ENCODE data around the gene LMBR1. TPM values are rescaled to one million over a fixed set of nuclear protein-coding genes. Genes with fewer than 3 reads are reported as not detected.

Gene LMBR1
- total RNA-seq, 2 experiments from 2014 or later, result 114 to 136 TPM

- CTCF ChIA-PET (ENCODE audit: unreplicated experiment), result no interaction called here
- H3K9me3 ChIP-seq (ENCODE audit: low read length), result no peaks in the 10 kb centered on the region
- no peak overlapping the region for H3K4me2 ChIP-seq (ENCODE audit: low read length)
- TF ChIP-seq CTCF (conservative IDR thresholded peaks at IDR 0.05; ENCODE audit: low read length), result no peak
- no peak for TF ChIP-seq EZH2phosphoT487 (IDR thresholded peaks at IDR 0.05; ENCODE audit: borderline replicate concordance, low read depth, low read length)
- H4K20me1 ChIP-seq (ENCODE audit: insufficient read depth, low read length), result no peaks in the 10 kb centered on the region
- intact Hi-C loops (cut with micrococcal nuclease; ENCODE audit: unreplicated experiment), result no loop called here
- no peaks in the 10 kb centered on the region for H3K4me1 ChIP-seq (ENCODE audit: insufficient read depth, low read length, poor library complexity, severe bottlenecking)
- no peak overlapping the region for H3K4me3 ChIP-seq (ENCODE audit: low read depth, low read length, poor library complexity, severe bottlenecking)
- no peak for DNase-seq (ENCODE audit: low spot score)
- POLR2A ChIA-PET, result interaction anchor here (1.1 kb wide), 1 partner anchor 9 kb away, joined by 4 read pairs; no protein-coding TSS in a partner anchor
- H3K9me2 ChIP-seq (ENCODE audit: insufficient read depth, low read length), result no peaks in the 10 kb centered on the region
- no peaks in the 10 kb centered on the region for H3K36me3 ChIP-seq (ENCODE audit: insufficient read depth, low read length)
- no peaks in the 10 kb centered on the region for H3K79me2 ChIP-seq (ENCODE audit: insufficient read depth, low read depth, low read length)
- BruUV-seq (replicated peaks), result no TSS peak
- H3K27ac ChIP-seq (ENCODE audit: low read depth, low read length, poor library complexity, severe bottlenecking), result no peak overlapping the region
- H2AFZ ChIP-seq (ENCODE audit: low read length), result no peak overlapping the region
Measured at GRCh38 chr7:156634117-156634516, 258.9 kb downstream of the LMBR1 start.

GRCh38 chr7:156629873-156630272, 263.1 kb downstream of the LMBR1 start:
- Histone ChIP-seq H3K79me2 (ENCODE audit: insufficient read depth, low read depth, low read length) (no peaks in the 10 kb centered on the region), H3K4me2 (ENCODE audit: low read length) (no peak overlapping the region), H2AFZ (ENCODE audit: low read length) (no peak overlapping the region), H3K36me3 (ENCODE audit: insufficient read depth, low read length) (no peaks in the 10 kb centered on the region), H3K9me2 (ENCODE audit: insufficient read depth, low read length) (no peaks in the 10 kb centered on the region), H3K4me3 (ENCODE audit: low read depth, low read length, poor library complexity, severe bottlenecking) (no peak overlapping the region), H3K9me3 (ENCODE audit: low read length) (no peaks in the 10 kb centered on the region), H3K27ac (ENCODE audit: low read depth, low read length, poor library complexity, severe bottlenecking) (no peak overlapping the region), H4K20me1 (ENCODE audit: insufficient read depth, low read length) (no peaks in the 10 kb centered on the region), H3K4me1 (ENCODE audit: insufficient read depth, low read length, poor library complexity, severe bottlenecking) (no peaks in the 10 kb centered on the region)
- POLR2A ChIA-PET, result no interaction called here
- TF ChIP-seq EZH2phosphoT487 (IDR thresholded peaks at IDR 0.05; ENCODE audit: borderline replicate concordance, low read depth, low read length) (no peak), CTCF (conservative IDR thresholded peaks at IDR 0.05; ENCODE audit: low read length) (no peak)
- CTCF ChIA-PET (ENCODE audit: unreplicated experiment), result no interaction called here
- no peak for DNase-seq (ENCODE audit: low spot score)
- intact Hi-C loops (cut with micrococcal nuclease; ENCODE audit: unreplicated experiment), result no loop called here
- BruUV-seq (replicated peaks), result no TSS peak

- intact Hi-C loops (cut with micrococcal nuclease; ENCODE audit: unreplicated experiment), result no loop called here
- no peaks in the 10 kb centered on the region for H3K9me3 ChIP-seq (ENCODE audit: low read length)
- H3K36me3 ChIP-seq (ENCODE audit: insufficient read depth, low read length), result no peaks in the 10 kb centered on the region
- H2AFZ ChIP-seq (ENCODE audit: low read length), result no peak overlapping the region
- H3K4me2 ChIP-seq (ENCODE audit: low read length), result no peak overlapping the region
- no peaks in the 10 kb centered on the region for H3K4me1 ChIP-seq (ENCODE audit: insufficient read depth, low read length, poor library complexity, severe bottlenecking)
- H3K4me3 ChIP-seq (ENCODE audit: low read depth, low read length, poor library complexity, severe bottlenecking), result no peak overlapping the region
- ChIA-PET CTCF (ENCODE audit: unreplicated experiment) (no interaction called here), POLR2A (interaction anchor here (0.6 kb wide), 1 partner anchor 692 kb away, joined by 9 read pairs; no protein-coding TSS in a partner anchor)
- no peak for DNase-seq (ENCODE audit: low spot score)
- H3K27ac ChIP-seq (ENCODE audit: low read depth, low read length, poor library complexity, severe bottlenecking), result no peak overlapping the region
- no peaks in the 10 kb centered on the region for H3K9me2 ChIP-seq (ENCODE audit: insufficient read depth, low read length)
- BruUV-seq (replicated peaks), result no TSS peak
- TF ChIP-seq EZH2phosphoT487 (IDR thresholded peaks at IDR 0.05; ENCODE audit: borderline replicate concordance, low read depth, low read length), result no peak
- H4K20me1 ChIP-seq (ENCODE audit: insufficient read depth, low read length), result no peaks in the 10 kb centered on the region
- no peaks in the 10 kb centered on the region for H3K79me2 ChIP-seq (ENCODE audit: insufficient read depth, low read depth, low read length)
Measured at GRCh38 chr7:156628562-156628961, 264.4 kb downstream of the LMBR1 start.

Small RNA genes within 50 kb of the gene (small RNA-seq; reads per million reads assigned to genes)
- not detected for gene RNU4-31P

Other genes with a start within 250 kb of the LMBR1 start
- gene NOM1, start 56.5 kb upstream of the LMBR1 start, total RNA-seq (2014; rRNA removed; shearing (Covaris generic)), result 40.2 and 43.8 TPM in 2 replicates
- 59.9 and 65.9 TPM in 2 replicates for gene NOM1, start 56.5 kb upstream of the LMBR1 start, total RNA-seq (2022)
- gene MNX1, start 117.5 kb upstream of the LMBR1 start, total RNA-seq (2014; rRNA removed; shearing (Covaris generic)), result 4.4 and 5.6 TPM in 2 replicates
- gene MNX1, start 117.5 kb upstream of the LMBR1 start, total RNA-seq (2022), result 4.7 and 5.7 TPM in 2 replicates
- 51.5 and 60.4 TPM in 2 replicates for gene UBE3C, start 245.7 kb upstream of the LMBR1 start, total RNA-seq (2014; rRNA removed; shearing (Covaris generic))
- gene UBE3C, start 245.7 kb upstream of the LMBR1 start, total RNA-seq (2022), result 60.0 and 66.1 TPM in 2 replicates